COLO829 (cell line): ENCODE measurements around the gene PSMD12.
"Not testable (repeated sequence)": the region's sequence is repeated elsewhere in the genome, so short reads cannot be mapped to it uniquely, and the experiment has no call there.

Experiments used
- DNase-seq: peaks from one replicate; pipeline ENCODE4 v3.0.0; 2012; ENCODE audit warnings: low spot score

Gene PSMD12

GRCh38 chr17:67353929-67354574, 12.3 kb downstream of the PSMD12 start:
- DNase-seq: no peak

GRCh38 chr17:67353161-67353560, 13.2 kb downstream of the PSMD12 start:
- no peak for DNase-seq

- DNase-seq: no peak
Observed at GRCh38 chr17:67349420-67349819, 17.0 kb downstream of the PSMD12 start.

GRCh38 chr17:67347826-67348225, 18.6 kb downstream of the PSMD12 start:
- no peak for DNase-seq

- no peak for DNase-seq
Observed at GRCh38 chr17:67343237-67343636, 23.1 kb downstream of the PSMD12 start.

GRCh38 chr17:67338353-67338752, 28.0 kb downstream of the PSMD12 start:
- not testable (repeated sequence) for DNase-seq

GRCh38 chr17:67336859-67337258, 29.5 kb downstream of the PSMD12 start:
- DNase-seq: no peak

- no peak for DNase-seq
Observed at GRCh38 chr17:67335245-67335835, 31.0 kb downstream of the PSMD12 start.

- not testable (repeated sequence) for DNase-seq
Observed at GRCh38 chr17:67332162-67332508, 34.2 kb downstream of the PSMD12 start.

GRCh38 chr17:67331381-67332161, 34.8 kb downstream of the PSMD12 start:
- not testable (repeated sequence) for DNase-seq

GRCh38 chr17:67328026-67328425, 38.4 kb downstream of the PSMD12 start:
- DNase-seq: no peak

- DNase-seq: not testable (repeated sequence)
Observed at GRCh38 chr17:67326959-67327745, 39.2 kb downstream of the PSMD12 start.

- DNase-seq: no peak
Observed at GRCh38 chr17:67326440-67326839, 39.9 kb downstream of the PSMD12 start.

GRCh38 chr17:67324330-67324729, 42.0 kb downstream of the PSMD12 start:
- DNase-seq: no peak

GRCh38 chr17:67323445-67323844, 42.9 kb downstream of the PSMD12 start:
- no peak for DNase-seq

- no peak for DNase-seq
Observed at GRCh38 chr17:67322042-67322787, 44.2 kb downstream of the PSMD12 start.

- not testable (repeated sequence) for DNase-seq
Observed at GRCh38 chr17:67321486-67321885, 44.9 kb downstream of the PSMD12 start.

GRCh38 chr17:67316781-67317180, 49.6 kb downstream of the PSMD12 start:
- no peak for DNase-seq

GRCh38 chr17:67315865-67316264, 50.5 kb downstream of the PSMD12 start:
- DNase-seq: no peak

- DNase-seq: no peak
Observed at GRCh38 chr17:67312265-67312664, 54.1 kb downstream of the PSMD12 start.

GRCh38 chr17:67311575-67311974, 54.8 kb downstream of the PSMD12 start:
- no peak for DNase-seq

- no peak for DNase-seq
Observed at GRCh38 chr17:67310406-67310805, 56.0 kb downstream of the PSMD12 start.
